DMS53 treated with DMSO at 0.1 percent for 48 hours (cell line): ENCODE measurements around the gene TDRD6.
A peak's percentile ranks its signal among the peaks of the same experiment; 100 is the strongest.

Source experiments
- DNase-seq: peaks from one replicate; lab custom pipeline; 2025; ENCODE audit not compliant: unreplicated experiment; lab: John Stamatoyannopoulos, UW

TDRD6 gene

DNA sequence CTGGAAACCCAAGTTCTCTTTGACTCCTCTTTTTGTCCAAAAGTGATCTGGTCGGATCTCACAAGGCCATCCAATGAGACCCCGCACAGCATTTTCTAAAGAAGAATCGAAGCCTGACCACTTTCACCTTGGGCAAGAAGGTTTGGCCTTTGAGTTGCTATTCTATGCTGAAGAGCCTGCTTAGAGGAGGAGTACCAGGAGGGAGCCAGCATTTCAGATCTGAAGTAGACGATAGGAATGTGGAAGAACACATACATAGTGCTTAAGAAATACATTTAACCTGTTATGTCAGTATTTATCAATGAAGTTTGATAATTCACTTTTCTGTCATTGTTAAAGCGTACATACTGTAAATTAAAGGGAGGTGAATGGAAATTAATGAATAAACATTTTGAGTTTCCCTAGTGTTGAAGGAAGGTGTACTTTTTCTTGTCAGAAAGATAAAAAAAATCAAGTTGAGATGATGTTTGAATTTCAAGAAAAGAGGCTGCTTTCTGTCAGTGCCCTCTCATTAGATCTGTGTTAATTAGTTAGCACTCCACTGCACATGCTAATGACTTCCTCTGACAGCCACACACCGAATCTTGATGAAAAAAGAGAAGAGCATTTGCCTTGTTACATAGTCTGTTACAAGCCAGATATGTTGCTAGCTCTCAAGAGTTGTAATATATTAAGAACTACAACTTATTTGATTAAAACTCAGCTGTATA is 10.9 kb upstream of the TDRD6 start:
- DNase-seq: no peak

DNA sequence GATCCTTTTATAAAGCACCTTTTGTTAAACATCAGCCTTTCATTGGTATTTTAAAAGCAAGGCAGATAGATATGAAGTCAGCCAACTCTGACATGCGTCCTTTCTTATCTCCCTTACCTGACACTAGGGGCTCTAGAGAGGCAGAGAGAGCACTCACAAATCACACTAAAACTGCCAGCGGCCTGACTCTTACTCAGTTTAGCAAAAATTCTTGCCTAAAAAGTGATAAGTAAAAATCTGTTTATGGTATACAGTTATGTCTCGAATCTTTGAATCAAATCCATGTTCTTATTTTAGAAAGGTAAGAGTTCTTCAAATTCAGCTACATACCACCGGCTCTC is 10.4 kb upstream of the TDRD6 start:
- DNase-seq: no peak

DNA sequence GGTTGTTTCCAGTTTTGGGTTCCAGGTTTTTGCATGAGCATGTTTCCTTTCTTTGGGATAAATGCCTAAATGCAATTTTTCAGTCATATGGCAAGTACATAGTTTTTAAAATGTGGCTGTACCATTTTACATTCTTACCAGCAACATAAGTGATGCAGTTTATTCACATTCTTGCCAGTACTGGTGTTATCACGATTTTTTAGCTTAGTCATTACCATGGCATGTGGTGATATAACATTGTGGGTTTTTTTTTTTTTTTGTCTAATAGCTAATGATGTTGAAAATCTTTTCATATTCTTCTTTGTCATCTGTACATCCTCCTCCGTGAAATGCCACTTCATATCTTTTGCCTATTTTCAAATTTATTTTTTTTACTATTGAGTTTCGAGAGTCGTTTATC is 2.9 kb upstream of the TDRD6 start:
- DNase-seq: no peak

DNA sequence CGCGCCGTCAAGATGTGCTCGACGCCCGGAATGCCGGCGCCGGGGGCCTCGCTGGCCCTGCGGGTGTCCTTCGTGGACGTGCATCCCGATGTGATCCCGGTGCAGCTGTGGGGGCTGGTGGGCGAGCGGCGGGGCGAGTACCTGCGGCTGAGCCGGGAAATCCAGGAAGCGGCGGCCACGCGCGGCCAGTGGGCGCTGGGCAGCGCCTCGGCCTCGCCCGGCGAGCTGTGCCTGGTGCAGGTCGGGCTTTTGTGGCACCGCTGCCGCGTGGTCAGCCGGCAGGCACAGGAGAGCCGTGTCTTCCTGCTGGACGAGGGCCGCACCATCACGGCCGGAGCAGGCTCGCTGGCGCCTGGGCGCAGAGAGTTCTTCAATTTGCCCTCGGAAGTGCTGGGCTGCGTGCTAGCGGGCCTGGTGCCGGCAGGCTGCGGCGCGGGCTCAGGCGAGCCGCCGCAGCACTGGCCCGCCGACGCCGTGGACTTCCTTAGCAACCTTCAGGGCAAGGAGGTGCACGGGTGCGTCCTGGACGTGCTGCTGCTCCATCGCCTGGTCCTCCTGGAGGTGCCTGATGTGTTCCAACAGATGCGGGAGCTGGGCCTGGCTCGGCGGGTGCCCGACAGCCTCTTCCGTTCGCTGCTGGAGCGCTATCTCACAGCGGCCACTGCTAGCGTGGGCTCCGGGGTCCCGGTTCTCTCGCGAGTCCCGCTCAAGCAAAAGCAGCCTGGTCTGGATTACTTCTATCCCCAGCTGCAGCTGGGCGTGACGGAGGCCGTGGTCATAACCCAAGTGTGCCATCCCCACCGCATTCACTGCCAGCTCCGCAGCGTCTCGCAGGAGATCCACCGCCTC is 656 bp downstream of the TDRD6 start:
- no peak for DNase-seq

DNA sequence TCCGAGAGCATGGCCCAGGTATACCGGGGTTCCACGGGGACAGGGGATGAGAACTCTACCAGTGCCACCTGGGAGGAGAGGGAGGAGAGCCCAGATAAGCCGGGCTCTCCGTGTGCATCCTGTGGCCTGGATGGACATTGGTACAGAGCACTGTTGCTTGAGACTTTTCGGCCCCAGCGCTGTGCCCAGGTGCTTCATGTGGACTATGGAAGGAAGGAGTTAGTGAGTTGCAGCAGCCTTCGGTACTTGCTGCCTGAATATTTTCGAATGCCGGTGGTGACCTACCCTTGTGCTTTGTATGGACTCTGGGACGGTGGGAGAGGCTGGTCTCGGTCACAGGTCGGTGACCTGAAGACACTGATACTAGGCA is 1.3 kb downstream of the TDRD6 start:
- DNase-seq: no peak

DNA sequence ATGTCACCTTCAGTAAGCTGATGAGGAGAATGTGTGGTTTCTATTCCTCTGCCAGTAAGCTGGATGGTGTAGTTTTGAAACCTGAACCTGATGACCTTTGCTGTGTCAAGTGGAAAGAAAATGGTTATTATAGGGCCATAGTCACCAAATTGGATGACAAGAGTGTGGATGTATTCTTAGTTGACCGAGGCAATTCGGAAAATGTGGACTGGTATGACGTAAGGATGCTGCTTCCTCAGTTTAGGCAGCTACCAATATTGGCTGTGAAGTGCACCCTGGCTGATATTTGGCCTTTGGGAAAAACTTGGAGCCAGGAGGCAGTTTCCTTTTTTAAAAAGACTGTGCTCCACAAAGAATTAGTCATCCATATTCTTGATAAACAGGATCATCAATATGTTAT is 2.0 kb downstream of the TDRD6 start:
- DNase-seq: no peak

DNA sequence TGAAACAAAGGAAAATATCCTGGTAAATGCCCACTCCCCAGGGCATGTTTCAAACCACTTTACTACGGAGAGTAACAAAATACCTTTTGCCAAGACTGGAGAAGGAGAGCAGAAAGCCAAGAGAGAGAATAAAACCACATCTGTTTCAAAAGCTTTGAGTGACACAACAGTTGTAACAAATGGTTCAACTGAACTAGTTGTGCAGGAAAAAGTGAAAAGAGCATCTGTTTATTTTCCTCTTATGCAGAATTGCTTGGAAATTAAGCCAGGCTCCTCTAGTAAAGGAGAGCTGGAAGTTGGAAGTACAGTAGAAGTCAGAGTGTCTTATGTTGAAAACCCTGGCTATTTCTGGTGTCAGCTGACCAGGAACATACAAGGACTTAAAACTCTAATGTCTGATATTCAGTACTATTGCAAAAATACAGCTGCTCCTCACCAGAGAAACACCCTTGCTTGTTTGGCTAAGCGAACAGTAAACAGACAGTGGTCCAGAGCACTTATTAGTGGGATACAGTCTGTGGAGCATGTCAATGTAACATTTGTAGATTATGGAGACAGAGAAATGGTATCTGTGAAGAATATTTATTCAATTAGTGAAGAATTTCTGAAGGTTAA is 2.6 kb downstream of the TDRD6 start:
- no peak for DNase-seq

DNA sequence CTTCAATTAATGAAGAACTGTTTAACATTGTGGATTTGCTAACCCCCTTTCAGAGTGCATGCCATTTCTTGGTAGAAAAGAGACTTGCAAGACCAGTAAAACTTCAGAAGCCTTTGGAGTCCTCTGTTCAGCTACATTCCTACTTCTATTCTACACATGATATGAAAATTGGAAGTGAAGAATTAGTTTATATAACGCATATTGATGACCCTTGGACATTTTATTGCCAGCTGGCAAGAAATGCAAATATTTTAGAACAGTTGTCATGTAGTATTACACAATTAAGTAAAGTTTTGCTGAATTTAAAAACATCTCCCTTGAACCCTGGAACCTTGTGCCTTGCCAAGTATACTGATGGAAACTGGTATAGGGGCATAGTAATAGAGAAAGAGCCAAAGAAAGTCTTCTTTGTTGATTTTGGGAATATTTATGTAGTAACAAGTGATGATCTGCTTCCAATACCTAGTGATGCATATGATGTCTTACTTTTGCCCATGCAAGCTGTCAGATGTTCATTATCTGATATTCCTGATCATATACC is 3.3 kb downstream of the TDRD6 start:
- no peak for DNase-seq

DNA sequence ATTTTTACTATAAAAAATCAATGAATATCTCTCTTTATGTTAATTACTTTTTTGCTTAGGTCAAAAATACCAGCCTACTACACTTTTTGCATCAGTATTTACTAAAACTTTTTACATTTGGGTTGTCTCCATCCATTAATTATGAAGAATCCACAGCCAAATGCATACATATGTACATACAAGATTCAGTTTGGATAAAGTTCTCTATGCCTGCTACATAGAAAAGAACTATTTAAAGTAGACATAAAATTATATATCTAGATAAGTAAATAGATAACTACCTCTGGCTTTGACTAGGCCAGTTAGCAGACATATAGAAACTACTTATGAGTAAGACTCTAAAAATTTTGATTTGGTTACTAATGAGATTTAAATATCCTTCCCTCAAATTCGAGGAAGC is 12.3 kb downstream of the TDRD6 start:
- no peak for DNase-seq

DNA sequence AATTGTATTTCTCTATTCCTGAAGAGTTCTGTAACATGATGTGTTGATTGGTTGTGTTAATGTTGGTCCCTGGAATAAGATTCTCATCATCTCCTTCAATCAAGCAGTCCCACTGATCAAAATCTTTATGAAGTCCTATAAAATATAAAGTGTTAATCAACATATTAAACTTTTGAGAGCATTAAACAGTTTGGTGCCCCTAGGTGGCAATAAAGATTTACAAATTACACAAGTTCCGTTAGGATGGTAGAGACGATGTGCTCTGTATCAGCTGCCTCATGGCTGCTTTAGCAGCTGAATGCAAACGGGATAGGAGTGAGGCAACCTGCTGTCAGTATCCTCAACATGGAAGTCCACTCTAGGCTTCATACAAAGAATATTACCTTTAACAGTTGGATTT is 16.9 kb downstream of the TDRD6 start:
- DNase-seq: peak; percentile 51

DNA sequence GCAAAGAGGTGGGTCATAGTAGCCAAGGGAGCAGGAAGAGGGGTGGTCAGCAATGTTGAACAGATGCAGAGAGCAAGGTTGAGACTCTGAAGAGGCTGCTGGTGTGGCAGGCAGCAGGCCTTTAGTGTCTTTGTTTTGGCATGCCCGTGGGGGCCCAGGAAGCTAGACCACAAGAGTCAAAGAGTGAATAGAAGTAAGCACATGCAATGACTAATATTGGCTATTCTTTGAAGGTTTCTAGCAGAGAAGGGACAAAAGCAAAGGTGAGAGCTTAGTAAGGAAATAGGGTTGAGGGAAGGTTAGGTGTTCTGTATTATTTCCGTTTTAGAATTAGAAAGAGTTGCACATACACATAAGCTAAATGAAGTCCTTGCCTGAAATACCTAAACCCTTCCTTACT is 18.8 kb downstream of the TDRD6 start:
- no peak for DNase-seq

DNA sequence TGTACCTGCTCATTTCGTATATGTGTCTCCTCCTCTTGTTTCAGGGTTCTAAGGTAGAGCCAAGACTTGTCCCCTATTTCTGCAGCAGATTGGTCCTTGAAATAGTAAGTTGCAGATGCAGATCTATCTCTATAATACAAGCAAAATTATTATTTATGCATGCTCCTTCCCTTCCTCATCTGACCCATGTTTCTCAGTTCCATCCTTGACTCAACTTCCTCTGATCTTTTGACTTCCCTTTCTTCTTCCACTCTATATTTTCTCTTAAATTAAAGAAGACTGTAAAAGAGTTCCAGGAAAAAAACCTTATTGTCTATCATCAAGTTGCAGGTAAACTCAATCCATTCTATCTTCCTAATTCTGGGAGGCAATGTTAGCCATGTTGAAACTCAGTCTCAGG is 23.8 kb downstream of the TDRD6 start:
- no peak for DNase-seq

DNA sequence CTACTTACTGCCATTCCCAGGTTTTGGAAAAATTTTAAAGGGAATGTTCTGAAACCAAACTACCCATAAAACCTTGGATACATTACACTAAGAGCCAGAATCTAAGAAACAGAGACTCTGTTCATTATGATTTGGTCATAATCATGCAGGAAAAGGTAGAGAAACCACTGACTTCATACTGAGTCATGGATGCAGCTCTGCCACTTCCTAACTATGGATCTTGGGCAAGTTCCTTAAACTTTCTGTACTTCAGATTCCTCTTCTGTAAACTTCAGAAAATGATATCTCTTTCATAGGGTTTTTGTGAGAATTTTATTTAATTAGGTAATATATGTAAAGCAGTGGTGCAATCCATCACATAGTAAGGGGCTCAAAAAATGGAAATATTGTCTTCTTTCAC is 27.5 kb downstream of the TDRD6 start:
- no peak for DNase-seq

DNA sequence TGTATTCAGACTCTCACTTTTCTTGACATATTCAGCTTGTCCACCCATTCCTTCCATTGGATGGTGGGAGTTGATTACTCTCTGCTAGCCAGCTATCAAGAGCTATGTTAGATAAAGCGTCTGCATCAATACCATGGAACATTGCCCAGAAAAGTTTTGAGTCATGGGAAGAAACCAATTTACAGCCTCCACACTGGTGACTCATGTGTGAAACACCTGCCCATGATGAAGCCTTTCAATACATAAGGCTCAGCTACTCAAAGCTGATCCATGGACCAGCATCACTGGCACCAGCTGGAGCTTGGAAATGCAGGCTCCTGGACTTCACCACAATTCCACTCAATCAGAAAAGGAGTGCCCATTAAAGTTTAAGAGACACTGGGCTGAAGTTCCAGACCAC is 31.4 kb downstream of the TDRD6 start:
- peak; percentile 71 for DNase-seq

DNA sequence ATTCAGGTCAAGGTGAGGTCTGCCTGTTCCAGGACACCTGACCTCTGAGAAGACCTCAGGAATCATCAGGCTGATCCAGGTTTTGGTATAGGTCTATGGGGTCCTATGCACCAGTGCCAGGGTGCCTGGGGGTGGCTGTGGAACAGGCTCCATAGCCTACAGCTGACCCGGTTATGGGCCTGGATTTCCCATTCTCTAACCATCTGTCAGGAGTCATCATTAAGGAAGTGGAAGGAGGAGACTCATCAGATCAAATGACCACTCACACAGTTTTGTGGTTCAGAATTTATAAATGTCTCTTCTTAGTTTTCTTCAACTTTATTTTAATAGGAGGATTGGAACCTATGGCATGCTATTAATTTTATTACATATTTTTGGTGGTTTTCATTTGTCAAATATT is 32.7 kb downstream of the TDRD6 start:
- no peak for DNase-seq

DNA sequence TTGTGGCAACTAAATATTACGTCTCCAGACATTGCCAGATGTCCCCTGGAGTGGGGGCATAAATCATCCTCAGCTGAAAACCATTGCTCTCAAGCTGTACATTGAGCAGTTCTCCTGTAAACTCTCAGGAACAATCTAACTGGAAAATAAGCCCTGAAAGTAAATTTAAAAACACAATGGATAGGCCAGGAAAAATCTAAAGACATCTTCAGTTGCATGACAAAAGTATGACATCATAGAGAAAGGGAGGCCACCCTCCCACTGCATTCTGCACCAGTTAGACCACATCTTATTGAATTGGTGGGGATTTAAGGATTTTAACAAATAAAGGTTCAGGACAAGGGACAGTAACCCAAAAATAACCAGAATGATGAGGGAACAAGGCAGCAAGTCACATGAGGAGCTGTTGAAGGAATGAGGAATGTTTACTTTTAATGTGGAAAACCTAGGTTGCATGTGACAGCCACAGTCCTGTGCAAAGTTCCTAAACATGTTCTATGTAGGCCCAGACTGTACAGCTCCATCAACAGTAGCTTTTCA is 42.2 kb downstream of the TDRD6 start:
- DNase-seq: no peak

DNA sequence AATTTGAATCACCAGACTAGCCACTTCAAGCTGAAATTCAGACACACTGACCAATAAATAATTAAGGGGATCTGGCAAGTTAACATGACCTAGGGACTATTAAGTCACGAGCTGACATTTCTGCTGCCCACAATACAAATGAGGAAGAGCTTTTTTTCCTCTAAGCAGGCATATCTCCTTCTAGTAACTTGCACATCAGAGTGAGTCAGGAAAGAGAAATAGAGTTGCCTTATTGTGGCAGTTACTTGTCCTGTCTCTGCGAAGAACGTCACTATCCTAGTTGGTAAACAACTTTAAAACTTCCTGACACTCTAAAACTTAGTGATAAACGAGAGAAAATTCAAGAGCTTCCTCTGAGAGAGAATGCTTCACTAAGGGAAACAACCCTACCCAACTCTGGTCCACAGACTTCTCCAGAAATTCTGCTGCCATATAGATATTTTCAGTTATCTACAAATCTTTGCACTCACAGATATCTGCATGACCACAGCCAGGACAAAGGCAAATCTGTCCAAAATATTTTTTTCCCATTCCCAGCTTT is 43.3 kb downstream of the TDRD6 start:
- DNase-seq: no peak

DNA sequence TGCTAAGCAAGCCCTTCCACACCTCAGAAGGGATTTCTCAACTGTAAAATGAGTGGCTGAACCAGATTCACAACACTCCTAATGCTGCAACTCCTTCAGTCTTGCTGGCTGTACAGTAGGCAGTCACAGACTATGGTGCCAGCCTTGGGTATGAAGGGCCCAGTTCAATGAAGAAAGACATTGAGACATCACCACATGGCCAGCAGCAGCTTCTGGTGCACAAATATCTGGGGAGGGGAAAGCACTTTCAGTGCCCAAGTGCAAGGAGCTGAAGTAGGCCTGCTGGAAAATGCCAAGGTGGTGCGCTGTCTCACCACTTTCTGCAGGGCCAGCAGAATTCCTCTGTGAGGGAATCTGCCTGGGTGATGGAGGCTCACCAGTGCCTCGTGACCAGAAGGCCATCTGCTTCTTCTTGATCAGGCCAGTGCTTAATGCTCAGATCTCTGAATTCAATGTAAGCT is 45.7 kb downstream of the TDRD6 start:
- DNase-seq: no peak

DNA sequence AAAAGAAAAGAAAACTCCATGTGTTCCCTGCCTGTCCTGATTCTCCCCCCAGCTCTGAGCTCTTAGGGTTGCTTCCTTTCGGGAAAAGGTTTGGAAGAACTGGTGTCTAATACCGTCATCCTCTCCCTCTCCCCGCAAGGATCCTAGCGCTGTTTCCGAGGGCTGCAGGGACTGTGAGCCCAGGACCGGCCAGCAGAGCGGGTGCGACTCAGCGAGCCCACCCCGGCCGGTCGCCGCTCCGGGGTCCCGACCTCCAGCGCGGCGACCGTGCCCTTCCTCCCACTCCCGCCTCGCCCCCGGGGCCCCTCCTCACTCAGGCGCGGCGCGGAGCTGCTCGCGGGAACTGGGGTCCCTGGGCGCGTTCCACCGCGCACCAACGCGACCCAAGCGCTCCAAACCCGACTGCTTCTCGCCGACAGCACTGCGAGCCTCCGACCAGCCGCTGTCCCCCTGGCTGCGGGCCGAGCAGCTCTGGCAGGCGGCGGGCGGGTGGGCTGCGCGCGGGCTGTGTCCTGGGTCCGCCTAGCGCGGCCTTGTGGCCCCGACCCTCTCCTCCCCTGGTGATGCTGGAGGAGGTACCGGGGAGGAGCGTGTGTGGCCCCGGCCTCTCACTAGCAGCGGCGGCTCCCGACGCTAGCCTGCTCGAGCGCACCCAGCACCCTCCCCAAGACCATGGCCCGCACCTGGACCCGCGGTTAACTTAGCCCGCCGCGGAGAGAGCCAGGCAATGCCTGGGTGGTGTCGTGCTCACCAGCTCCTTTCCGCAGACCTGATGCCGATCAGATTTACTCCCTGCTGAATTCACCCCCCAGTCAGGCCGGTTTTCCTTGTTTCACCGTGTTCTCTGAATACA is 47.4 kb downstream of the TDRD6 start, which contains the start of gene PLA2G7:
Gene PLA2G7, minus strand, starts transcription at position 509 of the 853 bp plus-strand sequence. CDS start 12,484 bp downstream, outside the sequence.
- peak; percentile 32 for DNase-seq

DNA sequence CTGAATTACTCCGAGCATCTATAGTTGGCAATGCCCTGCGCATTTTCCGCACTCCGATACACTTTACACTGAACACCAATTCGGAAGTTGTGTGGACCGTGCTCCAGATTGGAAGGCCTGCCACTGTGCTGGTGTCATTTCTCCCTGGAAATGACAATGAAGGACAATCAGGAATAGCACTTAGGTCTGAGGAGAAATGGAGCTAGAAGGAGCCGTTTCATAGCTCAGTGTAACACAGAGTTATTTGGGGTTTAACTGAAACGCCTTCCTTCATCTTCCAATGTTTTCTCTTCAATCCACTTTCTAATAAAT is 48.0 kb downstream of the TDRD6 start:
- no peak for DNase-seq

DNA sequence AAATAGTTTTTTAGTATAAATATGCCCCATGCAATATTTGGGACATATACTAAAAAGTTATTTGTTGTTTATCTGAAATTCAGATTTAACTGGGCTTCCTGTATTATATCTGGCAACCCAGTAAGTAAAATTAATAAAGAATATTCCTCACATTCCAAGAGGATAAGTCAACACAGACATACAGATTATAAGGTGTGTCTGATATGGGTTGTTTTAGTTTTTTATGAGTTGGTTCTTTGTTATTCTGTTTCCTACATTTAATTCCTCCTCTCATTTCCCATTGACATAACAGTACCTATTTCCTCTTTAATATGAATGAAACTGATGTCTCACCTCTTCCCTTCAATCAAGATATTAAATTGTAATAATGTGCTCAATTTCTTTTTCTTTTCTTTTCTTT is 49.2 kb downstream of the TDRD6 start:
- DNase-seq: no peak
